Measurements from ENCODE around the gene EFEMP1.
"Not testable (repeated sequence)": the region's sequence is repeated elsewhere in the genome, so short reads cannot be mapped to it uniquely, and the experiment has no call there.

EFEMP1 gene

DNA sequence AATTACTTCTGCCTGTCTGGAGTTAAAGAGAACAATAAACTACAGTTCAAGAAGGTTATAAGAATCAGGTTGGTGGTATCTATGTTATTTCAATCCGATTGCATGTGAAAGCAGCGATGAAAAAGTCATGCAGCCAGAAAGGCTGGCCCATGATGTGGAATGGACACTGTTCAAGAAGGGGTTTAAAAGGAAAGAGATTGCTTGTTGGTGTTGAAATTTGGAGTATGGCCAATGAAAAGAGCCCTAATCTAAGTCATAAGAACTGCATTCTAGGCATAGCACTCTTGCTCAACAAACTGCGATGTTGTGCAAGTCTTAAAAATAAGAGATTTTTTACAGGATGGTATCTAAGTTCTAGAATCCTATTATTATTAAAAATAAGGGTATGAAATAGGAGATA is 61.3 kb downstream of the EFEMP1 start:
- no peak for DNase-seq

DNA sequence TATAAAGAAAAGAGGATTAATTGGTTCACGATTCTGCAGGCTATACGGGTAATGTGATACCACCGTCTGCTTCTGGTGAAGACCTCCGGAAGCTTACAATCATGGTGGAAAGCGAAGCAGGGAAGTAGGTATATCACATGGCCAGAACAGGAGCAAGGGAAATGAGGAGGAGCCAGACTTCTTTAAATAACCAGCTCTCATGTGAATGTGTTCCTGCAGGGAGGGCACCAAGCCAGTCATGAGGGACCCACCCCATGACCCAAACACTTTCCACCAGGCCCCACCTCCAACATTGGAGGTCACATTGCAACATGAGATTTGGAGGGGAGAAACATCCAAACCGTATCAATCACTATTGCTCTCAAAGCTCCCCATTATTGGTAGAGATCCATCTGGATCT is 61.8 kb downstream of the EFEMP1 start:
- DNase-seq = no peak

DNA sequence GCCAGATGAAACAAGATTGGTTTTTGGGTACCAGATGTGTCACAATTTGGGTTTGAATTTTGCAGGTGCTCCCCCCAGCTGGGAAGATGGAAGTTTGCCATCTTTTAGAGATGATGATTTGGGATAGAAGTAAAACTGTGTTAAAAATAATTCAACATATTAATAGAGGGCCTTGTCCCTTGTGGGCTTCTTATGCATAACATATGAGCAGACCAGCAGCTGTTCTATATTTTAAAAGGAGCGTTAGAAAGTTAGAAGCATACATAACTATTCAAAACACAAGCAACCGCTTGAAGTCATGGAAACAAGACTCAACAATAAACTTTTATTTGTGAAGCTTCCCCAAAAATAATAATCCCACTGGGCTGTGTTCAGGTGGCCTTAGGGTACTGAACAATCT is 62.8 kb downstream of the EFEMP1 start:
- no peak for DNase-seq

DNA sequence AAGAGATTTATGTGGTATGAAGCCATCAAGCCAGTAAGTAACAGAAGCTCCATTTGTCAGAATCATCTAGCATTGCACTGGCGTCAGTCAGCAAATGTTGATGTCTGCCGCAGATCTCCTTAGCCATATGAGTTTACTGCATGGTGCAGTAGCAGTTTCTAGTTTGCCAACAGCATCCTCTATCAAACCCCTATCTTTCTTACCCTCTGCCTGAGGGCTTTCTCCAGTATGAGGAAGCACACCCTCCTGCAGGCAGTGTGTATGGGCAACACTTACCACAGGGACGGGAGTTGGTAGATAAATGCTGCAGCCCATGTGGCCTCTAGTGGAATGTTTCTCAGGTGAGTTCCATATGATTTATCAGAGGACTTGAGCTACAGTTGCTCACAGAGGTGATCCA is 63.7 kb downstream of the EFEMP1 start:
- no peak for DNase-seq

DNA sequence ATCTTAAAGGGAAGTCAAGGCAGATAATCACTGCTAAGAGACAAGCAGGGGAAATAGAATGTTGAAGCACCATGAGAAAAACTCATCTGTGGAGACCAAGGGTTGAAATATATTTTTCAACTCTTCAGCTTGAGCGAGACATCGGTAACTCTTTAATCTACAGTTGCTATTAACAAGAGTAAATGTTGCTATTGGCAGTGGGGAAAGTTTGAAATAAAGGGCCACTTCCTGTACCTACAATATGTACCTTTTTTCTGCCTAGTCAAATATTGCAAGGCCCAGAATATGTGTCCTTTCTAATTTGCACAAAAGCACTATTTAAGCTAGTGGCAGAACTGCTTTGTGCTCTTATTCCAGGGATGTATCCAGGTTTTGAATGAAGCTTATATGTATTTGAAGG is 65.8 kb downstream of the EFEMP1 start:
- DNase-seq = no peak

DNA sequence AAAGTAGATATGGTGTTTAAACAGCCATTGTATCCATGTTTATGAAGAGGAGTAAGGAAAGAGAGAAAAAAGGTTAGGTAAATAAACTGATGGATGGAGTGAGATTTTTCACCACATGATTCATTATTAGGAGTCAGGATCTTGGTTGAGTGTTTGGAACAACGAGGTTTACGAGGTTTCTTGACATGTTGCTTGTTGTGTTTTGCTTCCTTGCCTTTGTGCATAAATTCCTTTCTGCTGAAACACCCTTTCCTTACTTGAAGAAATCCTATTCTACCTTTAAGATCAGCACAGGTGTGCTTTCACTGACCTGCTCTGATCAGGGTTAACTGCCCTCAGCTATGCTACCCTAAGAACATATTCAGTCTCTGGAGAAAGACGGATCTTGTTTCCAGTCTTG is 66.6 kb downstream of the EFEMP1 start:
- DNase-seq = no peak

DNA sequence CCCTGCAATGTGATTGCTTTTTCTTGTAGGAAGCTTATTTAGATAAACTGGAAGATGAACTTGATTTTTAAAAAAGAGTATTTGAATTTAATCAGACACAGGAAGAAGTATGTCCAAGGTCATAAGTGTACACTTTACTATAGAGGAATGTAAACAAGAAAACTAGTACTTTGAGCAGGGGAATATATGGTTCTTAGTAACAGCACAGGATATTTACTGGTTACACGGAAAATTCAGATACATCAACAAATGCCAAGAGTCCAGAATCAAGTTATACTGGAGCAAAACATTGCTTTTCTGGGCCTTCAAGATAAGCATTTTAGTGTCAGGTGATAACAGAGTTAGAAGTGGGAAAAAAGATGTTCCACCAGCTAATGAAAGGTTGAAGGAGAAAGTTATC is 75.5 kb downstream of the EFEMP1 start:
- DNase-seq = no peak

DNA sequence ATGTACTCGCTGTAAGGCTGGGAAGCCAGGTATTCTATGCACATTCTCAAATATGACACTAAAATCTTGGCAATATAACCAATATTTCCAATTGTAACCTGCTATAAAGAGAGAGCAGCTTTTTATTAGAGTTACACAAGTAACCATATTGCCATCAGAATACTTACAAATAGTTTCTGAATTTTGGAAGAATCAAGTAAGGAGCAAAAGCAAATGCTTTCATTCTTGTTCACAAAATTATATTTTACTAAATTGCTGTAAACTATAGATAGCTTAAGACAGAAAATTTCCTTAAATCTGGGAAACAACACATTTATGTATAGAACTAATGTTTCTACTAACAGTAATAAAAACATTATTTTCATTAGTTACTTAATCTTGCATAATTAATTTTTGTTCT is 77.2 kb downstream of the EFEMP1 start:
- no peak for DNase-seq

DNA sequence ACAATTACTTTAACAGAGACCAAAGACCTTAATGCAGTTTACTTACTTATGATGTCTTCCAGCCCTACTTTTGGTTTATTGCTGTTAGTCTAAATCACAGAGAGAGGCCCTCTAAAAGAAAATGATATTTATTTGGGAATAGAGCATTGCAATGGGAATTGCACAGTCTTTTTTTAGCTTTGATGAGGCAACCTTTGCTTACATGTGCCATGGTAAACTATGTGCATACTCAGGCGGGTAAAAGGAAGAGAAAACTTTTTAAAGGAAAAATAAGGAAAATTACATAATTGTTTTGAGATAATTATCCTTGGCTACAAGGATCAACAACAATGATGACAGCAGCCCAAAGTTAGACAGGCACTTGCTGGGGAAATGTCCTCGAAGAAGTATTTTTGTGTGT is 78.6 kb downstream of the EFEMP1 start:
- no peak for DNase-seq

DNA sequence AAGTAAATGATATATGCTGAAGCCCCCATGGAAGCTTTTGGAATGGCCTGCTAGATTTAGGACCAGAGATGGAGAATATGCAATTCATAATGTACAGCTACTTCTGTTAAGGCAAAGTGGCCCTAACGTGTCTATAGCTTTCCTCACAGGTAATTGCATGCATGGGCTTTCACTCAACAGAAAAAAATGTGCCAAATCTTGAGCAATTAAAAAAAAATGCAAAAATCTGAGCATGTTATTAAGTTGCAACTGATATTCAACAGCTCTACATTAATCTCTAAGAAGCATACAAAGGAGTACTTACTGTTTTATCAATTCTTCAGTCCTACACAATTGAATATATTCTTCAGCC is 79.6 kb downstream of the EFEMP1 start:
- DNase-seq = no peak

DNA sequence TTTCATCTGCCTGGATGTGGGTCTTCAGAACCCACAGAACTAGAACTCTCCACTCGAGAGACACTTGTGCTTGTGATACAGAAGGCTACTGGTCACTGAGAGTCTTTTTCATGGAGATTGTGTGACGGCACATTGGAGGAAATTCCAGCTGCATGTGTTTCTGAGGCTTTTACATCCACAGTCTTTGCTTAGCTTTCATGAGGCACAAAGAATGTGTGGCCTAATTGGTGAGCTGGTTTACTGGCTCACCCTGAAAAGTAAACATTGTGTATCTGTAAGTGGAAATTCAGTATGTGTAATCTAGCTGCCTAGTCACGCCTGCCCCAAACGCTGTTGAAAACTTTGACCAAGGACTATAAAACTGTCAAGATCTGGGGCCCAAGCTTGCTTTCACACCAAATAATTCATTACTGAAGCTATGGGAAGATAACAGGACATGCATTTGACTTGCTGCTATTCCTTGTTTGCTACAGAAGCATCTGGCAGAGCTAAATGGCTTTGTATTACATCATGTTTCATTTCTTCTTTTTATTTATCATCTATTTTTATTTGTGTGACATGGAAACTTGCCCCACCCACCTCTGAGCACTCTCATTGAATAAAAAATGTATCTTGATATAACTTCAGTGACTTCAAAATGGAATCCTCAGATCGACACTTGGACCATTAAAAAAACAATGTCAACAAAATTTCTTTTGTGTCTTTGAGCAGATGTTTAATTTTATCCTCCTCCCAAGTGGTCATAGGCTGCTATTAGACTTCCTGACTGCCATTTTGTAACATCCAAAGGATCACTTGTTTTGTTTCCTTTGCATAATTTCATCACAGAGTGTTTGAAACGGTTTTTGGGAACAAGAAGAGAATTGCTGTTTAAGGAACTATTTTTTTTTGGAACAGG is 80.2 kb downstream of the EFEMP1 start:
- no peak for DNase-seq

DNA sequence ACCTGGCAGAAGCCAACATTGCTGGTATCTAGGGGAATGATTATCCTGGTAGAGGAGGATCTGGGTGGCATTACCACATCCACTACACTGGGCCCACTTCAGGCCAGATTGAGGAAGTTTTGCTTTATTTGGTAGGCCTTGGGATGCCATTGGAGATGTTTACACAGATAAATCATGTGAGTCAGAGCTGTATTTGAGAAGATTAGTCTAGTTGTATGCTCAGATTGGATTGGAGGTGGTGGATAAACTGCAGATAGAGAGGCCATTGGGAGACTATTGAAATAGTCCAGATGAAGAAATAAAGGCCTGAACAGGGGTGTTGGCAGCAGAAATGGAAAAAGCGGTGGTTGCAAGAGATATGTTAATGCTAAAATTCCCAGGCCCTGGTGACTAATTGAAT is 81.5 kb downstream of the EFEMP1 start:
- no peak for DNase-seq

DNA sequence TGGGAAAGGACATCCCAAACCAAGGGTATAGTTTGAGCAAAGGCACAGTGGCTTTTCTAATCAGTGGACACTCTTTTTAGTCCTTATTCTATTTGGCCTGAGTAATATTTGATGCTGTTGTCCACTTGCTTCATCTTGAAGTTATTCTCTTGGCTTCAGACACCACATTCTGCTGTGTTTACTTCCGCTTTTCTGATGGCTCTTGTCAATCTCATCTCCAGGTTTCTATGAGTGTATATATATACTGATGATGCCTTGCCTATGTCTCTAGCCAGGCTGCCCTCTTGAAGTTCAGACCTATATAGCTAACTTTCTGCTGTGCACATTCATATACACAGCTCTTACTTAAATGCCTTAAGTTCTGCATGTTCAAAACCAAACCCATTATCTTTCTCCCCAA is 83.1 kb downstream of the EFEMP1 start:
- no peak for DNase-seq

DNA sequence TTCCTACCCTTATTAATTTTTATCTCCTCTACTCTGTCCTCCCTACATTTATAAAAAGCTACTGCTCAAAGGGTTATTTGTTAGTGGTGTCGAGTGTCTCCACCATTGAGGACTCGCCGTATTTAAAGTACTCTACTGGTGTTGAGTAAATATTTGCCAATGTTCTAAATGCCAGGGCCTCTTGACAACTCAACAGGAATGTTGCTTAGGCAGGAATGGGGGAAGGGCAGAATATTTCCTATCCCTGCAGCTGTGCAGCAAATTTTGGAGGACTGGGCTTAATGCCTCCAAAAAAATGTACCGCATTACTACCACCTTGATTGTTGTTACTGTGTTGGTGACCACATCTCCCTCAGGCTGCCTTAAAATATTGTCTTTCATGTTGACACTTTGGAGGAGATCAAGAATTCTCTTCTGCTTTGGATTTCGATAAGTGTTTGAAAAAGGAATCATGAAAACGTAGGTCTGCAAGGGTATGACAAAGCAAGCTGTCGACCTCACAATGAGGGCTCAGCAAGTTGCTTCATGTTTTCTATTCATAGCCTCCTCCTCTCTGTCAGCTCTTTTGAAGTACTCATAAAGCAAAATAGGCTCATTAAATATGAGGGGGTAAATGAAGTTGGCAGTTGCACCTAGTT is 84.3 kb downstream of the EFEMP1 start:
- no peak for DNase-seq

DNA sequence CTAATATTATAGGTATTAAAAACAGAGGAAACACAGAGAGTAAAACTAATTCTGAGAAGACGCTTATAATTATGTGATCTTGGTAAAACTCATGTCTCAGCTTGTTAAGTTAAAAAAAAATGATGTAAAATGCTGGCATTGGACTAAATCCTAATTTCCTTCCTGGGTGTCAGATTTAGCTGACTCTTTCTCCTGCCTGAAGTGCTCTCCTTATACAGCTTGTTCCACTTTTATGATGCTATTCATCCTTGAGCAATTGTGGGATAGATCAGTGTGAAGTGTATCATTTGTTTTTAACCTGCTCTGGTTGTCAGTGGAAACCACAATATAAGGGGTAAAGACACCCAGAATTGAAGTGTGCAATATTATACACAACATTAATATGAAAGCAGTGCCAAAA is 84.9 kb downstream of the EFEMP1 start:
- DNase-seq = no peak

DNA sequence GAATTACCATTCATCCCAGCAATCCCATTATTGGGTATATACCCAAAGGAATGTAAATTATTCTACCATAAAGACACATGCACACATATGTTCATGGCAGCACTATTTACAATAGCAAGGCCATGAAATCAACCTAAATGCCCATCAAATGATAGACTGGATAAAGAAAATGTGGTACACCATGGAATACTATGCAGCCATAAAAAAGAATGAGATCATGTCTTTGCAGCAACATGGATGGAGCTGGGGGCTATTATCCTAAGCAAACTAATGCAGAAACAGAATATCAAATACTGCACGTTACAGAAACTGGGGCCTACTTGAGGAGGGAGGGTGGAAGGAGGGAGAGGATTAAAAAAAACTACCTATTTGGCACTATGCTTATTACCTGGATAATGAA is 85.5 kb downstream of the EFEMP1 start:
- not testable (repeated sequence) for DNase-seq

DNA sequence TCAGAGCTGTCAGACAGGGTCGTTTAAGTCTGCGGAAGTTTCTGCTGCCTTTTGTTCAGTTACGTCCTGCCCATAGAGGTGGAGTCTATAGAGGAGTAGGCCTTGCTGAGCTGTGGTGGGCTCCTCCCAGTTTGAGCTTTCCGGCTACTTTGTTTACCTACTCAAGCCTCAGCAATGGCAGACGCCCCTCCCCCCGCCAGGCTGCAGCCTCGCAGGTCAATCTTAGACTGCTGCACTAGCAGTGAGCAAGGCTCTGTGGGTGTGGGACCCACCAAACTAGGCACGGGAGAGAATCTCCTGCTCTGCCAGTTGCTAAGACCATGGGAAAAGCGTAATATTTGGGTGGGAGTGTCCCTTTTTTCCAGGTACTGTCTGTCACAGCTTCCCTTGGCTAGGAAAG is 86.5 kb downstream of the EFEMP1 start:
- no peak for DNase-seq

DNA sequence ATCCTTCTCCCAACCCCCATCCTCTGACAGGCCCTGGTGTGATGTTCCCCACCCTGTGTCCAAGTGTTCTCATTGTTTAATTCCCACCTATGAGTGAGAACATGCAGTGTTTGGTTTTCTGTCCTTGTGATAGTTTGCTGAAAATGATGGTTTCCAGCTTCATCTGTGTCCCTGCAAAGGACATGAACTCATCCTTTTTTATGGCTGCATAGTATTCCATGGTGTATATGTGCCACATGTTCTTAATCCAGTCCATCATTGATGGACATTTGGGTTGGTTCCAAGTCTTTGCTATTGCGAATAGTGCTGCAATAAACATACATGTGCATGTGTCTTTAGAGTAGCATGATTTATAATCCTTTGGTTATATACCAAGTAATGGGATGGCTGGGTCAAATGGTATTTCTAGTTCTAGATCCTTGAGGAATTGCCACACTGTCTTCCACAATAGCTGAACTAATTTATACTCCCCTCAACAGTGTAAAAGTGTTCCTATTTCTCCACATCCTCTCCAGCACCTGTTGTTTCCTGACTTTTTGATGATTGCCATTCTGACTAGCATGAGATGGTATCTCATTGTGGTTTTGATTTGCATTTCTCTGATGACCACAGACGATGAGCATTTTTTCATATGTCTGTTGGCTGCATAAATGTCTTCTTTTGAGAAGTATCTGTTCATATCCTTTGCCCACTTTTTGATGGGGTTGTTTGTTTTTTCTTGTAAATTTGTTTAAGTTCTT is 91.7 kb downstream of the EFEMP1 start:
- DNase-seq = not testable (repeated sequence)

DNA sequence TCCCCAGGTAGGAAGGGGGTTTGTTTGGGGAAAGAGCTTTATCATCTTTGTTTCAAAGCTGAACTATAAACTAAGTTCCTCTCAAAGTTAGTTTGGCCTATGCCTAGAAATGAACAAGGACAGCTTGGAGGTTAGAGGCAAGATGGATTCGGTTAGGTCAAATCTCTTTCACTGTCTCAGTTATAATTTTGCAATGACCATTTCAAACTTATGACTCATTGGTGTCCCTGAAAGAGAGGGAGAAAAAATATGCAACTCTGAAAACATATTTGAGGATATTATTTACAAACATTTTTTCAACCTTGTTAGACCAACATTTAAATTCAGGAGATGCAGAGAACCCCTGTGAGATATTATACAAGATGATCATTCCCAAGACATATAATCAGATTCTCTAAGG is 95.7 kb downstream of the EFEMP1 start:
- DNase-seq = no peak

DNA sequence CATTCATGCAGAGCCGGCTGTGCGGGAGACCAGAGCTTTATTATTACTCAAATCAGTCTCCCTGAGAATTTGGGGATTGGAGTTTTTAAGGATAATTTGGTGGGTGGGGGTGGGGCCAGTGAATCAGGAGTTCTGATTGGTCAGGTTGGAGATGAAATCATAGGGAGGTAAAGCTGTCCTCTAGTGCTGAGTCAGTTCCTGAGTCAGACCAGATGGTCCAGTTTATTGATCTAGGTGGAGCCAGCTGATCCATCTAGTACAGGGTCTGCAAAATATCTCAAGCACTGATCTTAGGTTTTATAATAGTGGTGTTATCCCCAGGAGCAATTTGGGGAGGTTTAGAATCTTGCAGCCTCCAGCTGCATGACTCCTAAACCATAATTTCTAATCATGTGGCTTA is 96.2 kb downstream of the EFEMP1 start:
- not testable (repeated sequence) for DNase-seq

DNA sequence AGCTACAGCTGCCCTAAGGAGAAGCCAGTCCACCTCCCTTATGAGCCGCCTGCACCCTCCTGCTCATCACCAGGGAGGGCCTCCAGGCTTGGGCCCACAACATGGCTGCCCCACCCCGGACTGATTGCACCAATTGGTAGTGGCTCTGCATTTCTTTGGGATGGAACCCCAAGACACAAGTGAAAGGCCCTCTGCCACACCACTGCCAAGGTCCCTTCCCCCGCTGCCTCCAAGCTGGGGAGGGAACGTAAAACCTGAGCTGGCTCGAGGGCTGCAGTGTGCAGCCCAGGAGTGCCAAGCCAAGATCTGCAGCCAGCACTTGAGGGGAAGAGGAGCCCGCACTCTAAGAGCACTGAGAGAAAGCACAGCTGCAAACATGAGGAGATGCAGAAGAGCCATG is 97.3 kb downstream of the EFEMP1 start:
- DNase-seq = no peak

DNA sequence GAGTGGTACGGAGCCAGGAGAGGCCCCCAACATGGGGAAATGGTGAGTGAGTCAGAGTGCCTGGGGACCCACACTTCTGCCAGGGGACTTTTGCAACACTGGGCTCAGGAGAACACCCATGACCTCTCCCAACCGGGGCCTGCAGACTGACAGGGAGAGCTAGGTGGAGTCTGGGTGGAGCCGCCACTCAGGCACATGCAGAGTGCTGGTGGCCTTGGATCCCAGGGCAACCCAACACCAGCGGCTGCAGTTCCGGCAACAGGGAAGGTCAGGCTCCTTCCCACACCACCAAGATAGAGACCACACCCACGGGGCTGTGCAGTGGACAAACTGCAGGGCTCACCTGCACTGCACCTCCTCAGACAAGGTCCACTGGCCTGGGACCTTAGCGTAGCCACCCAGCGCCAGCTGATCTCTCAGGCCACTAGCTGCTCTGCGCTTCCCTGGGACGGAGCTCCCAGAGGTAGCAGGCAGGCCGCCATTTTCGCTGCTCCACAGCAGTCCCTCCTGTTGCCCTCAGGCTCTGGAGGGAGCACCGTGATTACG is 99.0 kb downstream of the EFEMP1 start:
- no peak for DNase-seq
